ENCODE data around the gene PSTK. TPM values are rescaled to one million over a fixed set of nuclear protein-coding genes. Genes with fewer than 3 reads are reported as not detected.

Gene PSTK
- total RNA-seq, 1 experiment from 2014 or later: 4.4 TPM

GRCh38 chr10:123038782-123039631, 58.8 kb downstream of the PSTK start:
- H3K4me2 ChIP-seq (ENCODE audit: low read length): no peak overlapping the region
- no peaks in the 10 kb centered on the region for H3K79me2 ChIP-seq (ENCODE audit: insufficient read depth, low read length)
- DNase-seq (ENCODE audit: low read depth, low spot score) (no peak), ATAC-seq (no peak)
- H3K9me3 ChIP-seq (ENCODE audit: control insufficient read depth in 1 of 2, insufficient read depth in 1 of 2, low read depth in 1 of 2, low read length in 2 of 2): no peaks in the 10 kb centered on the region
- H3K9ac ChIP-seq (ENCODE audit: low read length): no peak overlapping the region
- intact Hi-C loops (cut with micrococcal nuclease): no loop called here
- H2AFZ ChIP-seq (ENCODE audit: low read depth, low read length, poor library complexity, severe bottlenecking): no peak overlapping the region
- no peaks in the 10 kb centered on the region for H3K27me3 ChIP-seq (ENCODE audit: insufficient read depth, low read length)
- no peak overlapping the region for H3K4me3 ChIP-seq (replicated peaks in 1 of 2; ENCODE audit: low read depth in 1 of 2, low read length in 2 of 2)
- ChIA-PET CTCF (interaction anchor here (0.9 to 1.6 kb wide), 2 partner anchors 17 to 534 kb away, joined by 3 to 4 read pairs; no protein-coding TSS in a partner anchor), POLR2A (no interaction called here), RAD21 (ENCODE audit: low non-redundant PET in 1 of 2, low total read pairs in 2 of 2, uncharacterized antibody in 2 of 2, unreplicated experiment in 2 of 2) (no interaction called here)
- no peaks in the 10 kb centered on the region for H3K36me3 ChIP-seq (ENCODE audit: control insufficient read depth in 1 of 2, insufficient read depth in 2 of 2, low read length in 2 of 2)
- no TSS peak for BruUV-seq (replicated peaks)
- H3K4me1 ChIP-seq (ENCODE audit: control insufficient read depth in 1 of 2, insufficient read depth in 2 of 2, low read length in 2 of 2): no peaks in the 10 kb centered on the region
- no peak for TF ChIP-seq JUND (IDR thresholded peaks at IDR 0.05)
- no peak for TF ChIP-seq POLR2AphosphoS5 (IDR thresholded peaks at IDR 0.05; ENCODE audit: low read depth, low read length)
- no peak for TF ChIP-seq SRF (IDR thresholded peaks at IDR 0.05; ENCODE audit: low read depth)
- no peak overlapping the region for H3K27ac ChIP-seq (ENCODE audit: low read depth, low read length)
- no peaks in the 10 kb centered on the region for H3K9me2 ChIP-seq (ENCODE audit: insufficient read depth)
- no peaks in the 10 kb centered on the region for H4K20me1 ChIP-seq (ENCODE audit: insufficient read depth)

GRCh38 chr10:123039632-123039930, 59.4 kb downstream of the PSTK start:
- no peaks in the 10 kb centered on the region for H3K9me3 ChIP-seq (ENCODE audit: control insufficient read depth in 1 of 2, insufficient read depth in 1 of 2, low read depth in 1 of 2, low read length in 2 of 2)
- BruUV-seq (replicated peaks): no TSS peak
- H3K9me2 ChIP-seq (ENCODE audit: insufficient read depth): no peaks in the 10 kb centered on the region
- intact Hi-C loops (cut with micrococcal nuclease): no loop called here
- no peak overlapping the region for H3K27ac ChIP-seq (ENCODE audit: low read depth, low read length)
- H3K4me3 ChIP-seq (replicated peaks in 1 of 2; ENCODE audit: low read depth in 1 of 2, low read length in 2 of 2): no peak overlapping the region
- no peak overlapping the region for H2AFZ ChIP-seq (ENCODE audit: low read depth, low read length, poor library complexity, severe bottlenecking)
- TF ChIP-seq SRF (IDR thresholded peaks at IDR 0.05; ENCODE audit: low read depth) (no peak), CBX3 (IDR thresholded peaks at IDR 0.05; ENCODE audit: low read depth) (no peak), MAX (IDR thresholded peaks at IDR 0.05) (no peak)
- no peaks in the 10 kb centered on the region for H3K27me3 ChIP-seq (ENCODE audit: insufficient read depth, low read length)
- ChIA-PET POLR2A (no interaction called here), RAD21 (ENCODE audit: low non-redundant PET in 1 of 2, low total read pairs in 2 of 2, uncharacterized antibody in 2 of 2, unreplicated experiment in 2 of 2) (no interaction called here), CTCF (no interaction called here)
- no peaks in the 10 kb centered on the region for H3K79me2 ChIP-seq (ENCODE audit: insufficient read depth, low read length)
- no peaks in the 10 kb centered on the region for H3K4me1 ChIP-seq (ENCODE audit: control insufficient read depth in 1 of 2, insufficient read depth in 2 of 2, low read length in 2 of 2)
- H3K4me2 ChIP-seq (ENCODE audit: low read length): no peak overlapping the region
- no peak for ATAC-seq
- no peak for DNase-seq (ENCODE audit: low read depth, low spot score)
- H4K20me1 ChIP-seq (ENCODE audit: insufficient read depth): no peaks in the 10 kb centered on the region
- H3K36me3 ChIP-seq (ENCODE audit: control insufficient read depth in 1 of 2, insufficient read depth in 2 of 2, low read length in 2 of 2): no peaks in the 10 kb centered on the region
- no peak overlapping the region for H3K9ac ChIP-seq (ENCODE audit: low read length)

Other genes starting within 250 kb of the PSTK start
- gene CUZD1, start 134.5 kb upstream of the PSTK start, total RNA-seq (2021; ENCODE audit: unreplicated experiment): 1.7 TPM
- 6.8 TPM for gene FAM24B, start 100.8 kb upstream of the PSTK start, total RNA-seq (2021; ENCODE audit: unreplicated experiment)
- gene FAM24A, start 69.8 kb upstream of the PSTK start, total RNA-seq (2021; ENCODE audit: unreplicated experiment): not detected
- gene C10orf88, start 26.2 kb upstream of the PSTK start, total RNA-seq (2021; ENCODE audit: unreplicated experiment): 16.2 TPM
- 17.1 TPM for gene IKZF5, start 28.4 kb downstream of the PSTK start, total RNA-seq (2021; ENCODE audit: unreplicated experiment)
- gene ACADSB, start 28.6 kb downstream of the PSTK start, total RNA-seq (2021; ENCODE audit: unreplicated experiment): 33.3 TPM
- not detected for gene HMX3, start 155.6 kb downstream of the PSTK start, total RNA-seq (2021; ENCODE audit: unreplicated experiment)
- not detected for gene HMX2, start 167.7 kb downstream of the PSTK start, total RNA-seq (2021; ENCODE audit: unreplicated experiment)
- 271 TPM for gene BUB3, start 174.0 kb downstream of the PSTK start, total RNA-seq (2021; ENCODE audit: unreplicated experiment)